ENCODE data around the gene HIF3A.

The HIF3A gene

GRCh38 chr19:46344363-46344762, 47.5 kb downstream of the HIF3A start:
- TF ChIP-seq CTCF (conservative IDR thresholded peaks at IDR 0.05; ENCODE audit: low read length) (no peak), EZH2phosphoT487 (IDR thresholded peaks at IDR 0.05; ENCODE audit: borderline replicate concordance) (no peak)
- no peak overlapping the region for H3K4me3 ChIP-seq (ENCODE audit: low read length, poor library complexity, severe bottlenecking)
- H3K4me2 ChIP-seq (ENCODE audit: low read depth, low read length, poor library complexity, severe bottlenecking): no peak overlapping the region
- no peaks in the 10 kb centered on the region for H3K9me2 ChIP-seq (replicated peaks; ENCODE audit: low read depth, low read length)
- H3K36me3 ChIP-seq (ENCODE audit: insufficient read depth, low read length): peaks cover 2% of the 10 kb centered on the region; the same call in 1 of the 2 replicates
- peaks cover 24% of the 10 kb centered on the region for H3K4me1 ChIP-seq (ENCODE audit: insufficient read depth, low read length, poor library complexity, severe bottlenecking)
- no peak overlapping the region for H3K9ac ChIP-seq (ENCODE audit: low read depth, low read length, poor library complexity, severe bottlenecking)
- no peaks in the 10 kb centered on the region for H3F3A ChIP-seq (ENCODE audit: low read depth)
- H4K20me1 ChIP-seq (ENCODE audit: insufficient read depth, low read length, poor library complexity, severe bottlenecking): peaks cover 16% of the 10 kb centered on the region
- H3K27me3 ChIP-seq (ENCODE audit: insufficient read depth, low read length, poor library complexity, severe bottlenecking): no peaks in the 10 kb centered on the region
- H2AFZ ChIP-seq (ENCODE audit: low read length): no peak overlapping the region
- H3K9me3 ChIP-seq (ENCODE audit: insufficient read depth, low read depth, low read length): no peaks in the 10 kb centered on the region
- peaks cover 24% of the 10 kb centered on the region for H3K79me2 ChIP-seq (ENCODE audit: insufficient read depth, low read length)

GRCh38 chr19:46345157-46345556, 48.3 kb downstream of the HIF3A start:
- TF ChIP-seq EZH2phosphoT487 (IDR thresholded peaks at IDR 0.05; ENCODE audit: borderline replicate concordance) (no peak), CTCF (conservative IDR thresholded peaks at IDR 0.05; ENCODE audit: low read length) (no peak)
- Histone ChIP-seq H3K36me3 (ENCODE audit: insufficient read depth, low read length) (peaks cover 2% of the 10 kb centered on the region; the same call in 1 of the 2 replicates), H3K4me2 (ENCODE audit: low read depth, low read length, poor library complexity, severe bottlenecking) (no peak overlapping the region), H3K4me1 (ENCODE audit: insufficient read depth, low read length, poor library complexity, severe bottlenecking) (peaks cover 30% of the 10 kb centered on the region), H3K9ac (ENCODE audit: low read depth, low read length, poor library complexity, severe bottlenecking) (no peak overlapping the region), H3K4me3 (ENCODE audit: low read length, poor library complexity, severe bottlenecking) (no peak overlapping the region), H3K27me3 (ENCODE audit: insufficient read depth, low read length, poor library complexity, severe bottlenecking) (no peaks in the 10 kb centered on the region), H3K9me3 (ENCODE audit: insufficient read depth, low read depth, low read length) (no peaks in the 10 kb centered on the region), H4K20me1 (ENCODE audit: insufficient read depth, low read length, poor library complexity, severe bottlenecking) (peaks cover 22% of the 10 kb centered on the region), H3F3A (ENCODE audit: low read depth) (no peaks in the 10 kb centered on the region), H2AFZ (ENCODE audit: low read length) (no peak overlapping the region), H3K79me2 (ENCODE audit: insufficient read depth, low read length) (peaks cover 32% of the 10 kb centered on the region), H3K9me2 (replicated peaks; ENCODE audit: low read depth, low read length) (no peaks in the 10 kb centered on the region)

- Histone ChIP-seq H2AFZ (ENCODE audit: low read length) (peak within 1 kb of the TSS; percentile 100), H3K9ac (ENCODE audit: low read depth, low read length, poor library complexity, severe bottlenecking) (peak within 1 kb of the TSS; percentile 100), H3K9me2 (replicated peaks; ENCODE audit: low read depth, low read length) (no peaks in the 10 kb centered on the region), H3K4me3 (ENCODE audit: low read length, poor library complexity, severe bottlenecking) (peak within 1 kb of the TSS; percentile 100), H3K4me2 (ENCODE audit: low read depth, low read length, poor library complexity, severe bottlenecking) (peak within 1 kb of the TSS; percentile 98), H3K79me2 (ENCODE audit: insufficient read depth, low read length) (peaks cover 50% of the 10 kb centered on the region), H3K27me3 (ENCODE audit: insufficient read depth, low read length, poor library complexity, severe bottlenecking) (no peaks in the 10 kb centered on the region), H3K4me1 (ENCODE audit: insufficient read depth, low read length, poor library complexity, severe bottlenecking) (peaks cover 49% of the 10 kb centered on the region), H3K9me3 (ENCODE audit: insufficient read depth, low read depth, low read length) (no peaks in the 10 kb centered on the region), H3K36me3 (ENCODE audit: insufficient read depth, low read length) (peaks cover 2% of the 10 kb centered on the region; the same call in 1 of the 2 replicates), H3F3A (ENCODE audit: low read depth) (no peaks in the 10 kb centered on the region), H4K20me1 (ENCODE audit: insufficient read depth, low read length, poor library complexity, severe bottlenecking) (peaks cover 36% of the 10 kb centered on the region)
- TF ChIP-seq EZH2phosphoT487 (IDR thresholded peaks at IDR 0.05; ENCODE audit: borderline replicate concordance) (no peak), CTCF (conservative IDR thresholded peaks at IDR 0.05; ENCODE audit: low read length) (peak; percentile 100)
These were observed 50.2 kb downstream of the HIF3A start, which contains the start of gene PPP5C for GRCh38 chr19:46346821-46347571. PPP5C (plus strand) TSS chr19:46347087; CDS start chr19:46347097, 10 bp downstream.
